Peyer's patch (tissue), 4 donors: ENCODE data around the gene ELP4.

Source experiments
- CTCF ChIP-seq, 6 experiments: fragments of 450-650 bp in 4 of 6; fragments of 200-600 bp in 2 of 6; sonication (generic) in 1 of 6; IDR thresholded peaks; one replicate each; pipeline ENCODE4 v1.5.1; 2017 to 2019; ENCODE audit warnings: antibody characterized with exemption in 6 of 6, mild to moderate bottlenecking in 3 of 6, moderate library complexity in 1 of 6
- POLR2A ChIP-seq, 2 donors: fragments of 450-650 bp; IDR thresholded peaks; one replicate each; pipeline ENCODE4 v1.5.1; 2017; ENCODE audit warnings: antibody characterized with exemption in 2 of 2, mild to moderate bottlenecking in 2 of 2, moderate library complexity in 2 of 2

DNA sequence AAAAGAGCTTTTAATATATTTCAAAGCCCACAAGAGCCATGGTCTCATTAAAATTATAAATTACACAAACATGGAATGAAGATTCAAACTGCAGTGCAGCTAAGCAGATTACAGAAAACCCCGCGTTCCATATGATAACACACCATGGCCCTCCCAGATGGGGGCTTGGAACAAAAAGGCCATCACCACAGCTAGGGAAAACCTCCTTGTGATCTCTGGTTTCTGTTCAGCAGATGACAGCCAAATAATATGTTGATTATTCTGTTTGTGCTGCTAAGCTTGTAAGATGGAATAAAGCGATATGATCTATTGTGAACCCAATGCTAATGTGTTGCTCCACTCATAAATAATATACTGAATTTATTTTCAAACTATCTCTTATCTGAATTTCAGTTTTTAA is 28.6 kb upstream of the ELP4 start:
- no peak for TF ChIP-seq CTCF (IDR thresholded peaks at IDR 0.05)
- TF ChIP-seq POLR2A (IDR thresholded peaks at IDR 0.05) = no peak
